Gastrocnemius medialis (tissue), 4 donors: ENCODE results near the gene F13A1. TPM values are rescaled to one million over a fixed set of nuclear protein-coding genes. Genes with fewer than 3 reads are reported as not detected.

Source experiments
- ATAC-seq, 2 donors: fragments of 150-250 bp; one replicate each; pipeline ENCODE4 v1.9.1; 2016
- DNase-seq, 2 donors: peaks; one replicate each; pipeline ENCODE4 v3.0.0-alpha.2; 2019
- H3K27ac ChIP-seq, 4 donors: fragments of 200-600 bp; sonication (generic); 1 replicate in 1 of 4; 2 replicates in 3 of 4; pipeline ENCODE4 v1.5.1; 2016 to 2018; ENCODE audit warnings: mild to moderate bottlenecking in 2 of 4, moderate library complexity in 1 of 4
- H3K27me3 ChIP-seq, 3 donors: fragments of 200-600 bp; sonication (generic) in 2 of 3; 1 replicate in 1 of 3; 2 replicates in 2 of 3; pipeline versions ENCODE4 v1.5.1 to v1.6.0; 2016 to 2019; ENCODE audit warnings: mild to moderate bottlenecking in 1 of 3, moderate library complexity in 1 of 3
- H3K36me3 ChIP-seq, 2 donors: fragments of 200-600 bp; sonication (generic) in 1 of 2; one replicate each; pipeline ENCODE4 v1.5.1; 2017 to 2018
- H3K4me1 ChIP-seq, 2 donors: fragments of 200-600 bp; sonication (generic) in 1 of 2; one replicate each; pipeline ENCODE4 v1.5.1; 2016 to 2017; ENCODE audit warnings: mild to moderate bottlenecking in 2 of 2
- H3K4me3 ChIP-seq, 4 donors: fragments of 200-600 bp; sonication (generic) in 3 of 4; 1 replicate in 1 of 4; 2 replicates in 3 of 4; pipeline ENCODE4 v1.5.1; 2016 to 2019; ENCODE audit warnings: mild to moderate bottlenecking in 2 of 4
- H3K9me3 ChIP-seq, 3 donors: fragments of 200-600 bp; sonication (generic) in 2 of 3; 1 replicate in 1 of 3; 2 replicates in 2 of 3; pipeline ENCODE4 v1.5.1; 2016 to 2019
- POLR2A ChIP-seq, 2 donors: fragments of 450-650 bp; IDR thresholded peaks; one replicate each; pipeline ENCODE4 v1.6.1; 2017; ENCODE audit warnings: antibody characterized with exemption in 2 of 2, mild to moderate bottlenecking in 2 of 2, moderate library complexity in 2 of 2
- in situ Hi-C, 4 donors: fragments of 200-750 bp; cut with MboI; loops; one replicate each; pipeline versions ENCODE4 v1.15.0 to v1.8.0; 2017; ENCODE audit warnings: low sequenced_read_pairs in 4 of 4
- intact Hi-C: fragments of 100-400 bp; cut with DNase I; formaldehyde crosslinking; loops from one replicate; pipeline ENCODE4 v1.15.1; 2023; ENCODE audit warnings: low total_unique reads
- total RNA-seq, 4 donors: library from RNA; depleted of rRNA; stranded (reverse); fragments of >200 nt; gene quantifications; one replicate each; pipeline versions ENCODE4 v1.1.0 to v1.2.3, GENCODE V29; 2016
- TF ChIP-seq, protein P1 (sequence below), 5 experiments: fragments of 450-650 bp in 3 of 5; fragments of 200-600 bp in 2 of 5; sonication (generic) in 2 of 5; IDR thresholded peaks in 4 of 5; conservative IDR thresholded peaks in 1 of 5; 1 replicate in 4 of 5; 2 replicates in 1 of 5; pipeline ENCODE4 v1.5.1; 2016 to 2019; ENCODE audit warnings: antibody characterized with exemption in 5 of 5, mild to moderate bottlenecking in 3 of 5, moderate library complexity in 3 of 5

F13A1 gene
- total RNA-seq, 4 donors from 2014 or later = 19.9 to 61.1 (median 33.9) TPM

DNA sequence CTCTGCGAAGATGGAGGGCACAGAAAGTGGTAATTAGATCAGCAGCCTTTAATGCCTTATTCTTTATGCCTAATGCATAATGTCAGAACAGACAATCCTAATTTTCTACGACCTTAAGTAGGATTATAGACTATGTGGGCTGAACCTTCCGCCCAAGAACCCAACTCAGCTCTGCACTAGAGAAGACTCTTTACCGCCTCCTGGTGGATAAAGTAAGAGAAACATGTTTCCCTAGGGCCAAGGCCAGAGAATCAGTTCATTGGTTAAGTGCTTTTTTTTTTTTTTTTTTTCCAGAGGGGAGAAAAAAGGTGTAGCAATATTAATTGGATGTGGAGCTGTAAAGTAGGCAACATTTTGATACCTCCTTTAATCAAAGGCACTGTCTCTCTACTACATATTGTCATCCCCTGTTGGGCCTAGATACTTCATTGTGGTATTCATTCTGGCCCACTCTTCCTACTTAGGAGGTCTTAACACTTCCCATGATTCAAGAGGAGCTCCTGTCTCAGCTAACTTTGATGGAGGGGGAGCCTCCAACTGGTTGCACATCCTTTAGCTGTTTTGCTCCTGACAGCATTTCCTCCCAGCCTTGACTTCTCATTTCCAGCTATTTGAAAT, 188.9 kb downstream of the F13A1 start:
- Histone ChIP-seq H3K9me3 (no peaks in the 10 kb centered on the region), H3K4me3 (no peak overlapping the region), H3K4me1 (no peaks in the 10 kb centered on the region), H3K36me3 (no peaks in the 10 kb centered on the region), H3K27me3 (no peaks in the 10 kb centered on the region), H3K27ac (no peak overlapping the region)
- in situ Hi-C loops (no loop called here), intact Hi-C loops (no loop called here)
- TF ChIP-seq, protein P1, sequence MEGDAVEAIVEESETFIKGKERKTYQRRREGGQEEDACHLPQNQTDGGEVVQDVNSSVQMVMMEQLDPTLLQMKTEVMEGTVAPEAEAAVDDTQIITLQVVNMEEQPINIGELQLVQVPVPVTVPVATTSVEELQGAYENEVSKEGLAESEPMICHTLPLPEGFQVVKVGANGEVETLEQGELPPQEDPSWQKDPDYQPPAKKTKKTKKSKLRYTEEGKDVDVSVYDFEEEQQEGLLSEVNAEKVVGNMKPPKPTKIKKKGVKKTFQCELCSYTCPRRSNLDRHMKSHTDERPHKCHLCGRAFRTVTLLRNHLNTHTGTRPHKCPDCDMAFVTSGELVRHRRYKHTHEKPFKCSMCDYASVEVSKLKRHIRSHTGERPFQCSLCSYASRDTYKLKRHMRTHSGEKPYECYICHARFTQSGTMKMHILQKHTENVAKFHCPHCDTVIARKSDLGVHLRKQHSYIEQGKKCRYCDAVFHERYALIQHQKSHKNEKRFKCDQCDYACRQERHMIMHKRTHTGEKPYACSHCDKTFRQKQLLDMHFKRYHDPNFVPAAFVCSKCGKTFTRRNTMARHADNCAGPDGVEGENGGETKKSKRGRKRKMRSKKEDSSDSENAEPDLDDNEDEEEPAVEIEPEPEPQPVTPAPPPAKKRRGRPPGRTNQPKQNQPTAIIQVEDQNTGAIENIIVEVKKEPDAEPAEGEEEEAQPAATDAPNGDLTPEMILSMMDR (IDR thresholded peaks at IDR 0.05 in 4 of 5, conservative IDR thresholded peaks at IDR 0.05 in 1 of 5) = peak in 1 of 5 experiments; percentile 6
- TF ChIP-seq POLR2A (IDR thresholded peaks at IDR 0.05) = no peak
- DNase-seq = no peak
- no peak for ATAC-seq

DNA sequence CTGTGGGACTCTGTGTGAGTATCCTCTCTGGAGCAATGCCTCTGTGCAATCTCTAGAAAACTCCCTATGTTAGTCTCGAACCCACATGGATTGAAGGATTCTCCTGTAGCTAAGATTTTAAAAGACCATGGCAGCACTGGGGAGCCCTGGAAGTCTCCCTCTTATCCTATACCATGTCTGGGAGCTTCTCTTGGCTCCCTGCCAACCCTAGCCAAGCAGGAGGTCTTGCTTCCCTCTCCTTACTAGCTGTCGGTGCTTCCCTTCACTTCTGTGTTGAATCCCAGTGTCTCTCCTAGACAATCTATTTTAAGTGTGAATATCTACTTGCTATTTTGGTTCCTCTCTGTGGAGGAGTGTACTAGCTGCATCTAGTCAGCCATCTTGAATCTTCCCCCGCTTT, 195.0 kb downstream of the F13A1 start:
- no peak for ATAC-seq
- no peak overlapping the region for H3K4me3 ChIP-seq
- intact Hi-C loops (no loop called here), in situ Hi-C loops (no loop called here)
- H3K9me3 ChIP-seq = no peaks in the 10 kb centered on the region
- no peak overlapping the region for H3K27ac ChIP-seq
- TF ChIP-seq, protein P1 (IDR thresholded peaks at IDR 0.05 in 4 of 5, conservative IDR thresholded peaks at IDR 0.05 in 1 of 5) = no peak
- TF ChIP-seq POLR2A (IDR thresholded peaks at IDR 0.05) = no peak
- no peak for DNase-seq
- H3K36me3 ChIP-seq = no peaks in the 10 kb centered on the region
- no peaks in the 10 kb centered on the region for H3K27me3 ChIP-seq
- H3K4me1 ChIP-seq = no peaks in the 10 kb centered on the region

DNA sequence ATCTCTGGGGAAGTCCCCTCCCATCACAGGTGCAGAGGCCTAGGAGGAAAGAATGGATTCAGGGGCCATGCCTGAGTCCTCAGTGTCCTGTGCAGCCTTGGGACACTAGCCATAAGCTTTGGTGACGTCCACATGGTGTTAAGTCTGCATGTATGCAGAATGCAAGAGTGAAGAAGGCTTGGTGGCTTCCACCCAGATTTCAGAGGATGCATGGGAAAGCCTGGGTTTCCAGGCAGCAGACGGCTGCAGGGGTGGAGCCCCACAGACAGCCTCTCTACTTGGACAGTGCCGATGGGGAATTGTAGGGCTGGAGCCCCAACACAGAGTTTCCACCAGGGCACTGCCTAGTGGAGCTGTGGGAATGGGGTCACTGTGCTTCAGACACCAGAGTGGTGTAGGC, 196.7 kb downstream of the F13A1 start:
- intact Hi-C loops = no loop called here
- Histone ChIP-seq H3K4me1 (no peaks in the 10 kb centered on the region), H3K4me3 (no peak overlapping the region), H3K9me3 (no peaks in the 10 kb centered on the region), H3K36me3 (no peaks in the 10 kb centered on the region), H3K27ac (no peak overlapping the region), H3K27me3 (no peaks in the 10 kb centered on the region)
- no peak for ATAC-seq
- DNase-seq = no peak
- in situ Hi-C loops = no loop called here
- TF ChIP-seq, protein P1 (IDR thresholded peaks at IDR 0.05 in 4 of 5, conservative IDR thresholded peaks at IDR 0.05 in 1 of 5) = no peak

DNA sequence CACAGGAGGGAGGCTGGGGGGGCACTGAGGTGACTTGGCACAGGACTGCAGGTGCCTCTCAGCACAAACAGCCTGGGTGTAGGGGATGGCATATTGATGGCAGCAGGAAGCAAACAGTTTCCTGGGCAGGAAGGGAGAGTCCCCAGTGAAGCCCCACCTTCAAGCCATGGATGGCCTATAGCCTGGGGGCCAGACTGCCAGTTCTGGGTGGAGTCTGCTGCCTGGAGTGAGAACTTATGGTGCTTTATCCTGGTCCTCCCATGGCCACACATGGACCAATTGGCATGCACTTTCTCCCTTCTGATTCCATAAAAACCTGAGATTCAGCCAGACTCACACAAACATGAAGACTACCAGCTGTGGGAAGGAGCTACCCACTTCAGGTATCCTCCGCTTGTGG, 198.5 kb downstream of the F13A1 start:
- no peaks in the 10 kb centered on the region for H3K27me3 ChIP-seq
- no peak for DNase-seq
- intact Hi-C loops = no loop called here
- H3K4me3 ChIP-seq = no peak overlapping the region
- no peaks in the 10 kb centered on the region for H3K36me3 ChIP-seq
- no peak for ATAC-seq
- H3K27ac ChIP-seq = no peak overlapping the region
- H3K9me3 ChIP-seq = no peaks in the 10 kb centered on the region
- H3K4me1 ChIP-seq = no peaks in the 10 kb centered on the region
- in situ Hi-C loops = no loop called here
- TF ChIP-seq, protein P1 (IDR thresholded peaks at IDR 0.05 in 4 of 5, conservative IDR thresholded peaks at IDR 0.05 in 1 of 5) = no peak
- no peak for TF ChIP-seq POLR2A (IDR thresholded peaks at IDR 0.05)

DNA sequence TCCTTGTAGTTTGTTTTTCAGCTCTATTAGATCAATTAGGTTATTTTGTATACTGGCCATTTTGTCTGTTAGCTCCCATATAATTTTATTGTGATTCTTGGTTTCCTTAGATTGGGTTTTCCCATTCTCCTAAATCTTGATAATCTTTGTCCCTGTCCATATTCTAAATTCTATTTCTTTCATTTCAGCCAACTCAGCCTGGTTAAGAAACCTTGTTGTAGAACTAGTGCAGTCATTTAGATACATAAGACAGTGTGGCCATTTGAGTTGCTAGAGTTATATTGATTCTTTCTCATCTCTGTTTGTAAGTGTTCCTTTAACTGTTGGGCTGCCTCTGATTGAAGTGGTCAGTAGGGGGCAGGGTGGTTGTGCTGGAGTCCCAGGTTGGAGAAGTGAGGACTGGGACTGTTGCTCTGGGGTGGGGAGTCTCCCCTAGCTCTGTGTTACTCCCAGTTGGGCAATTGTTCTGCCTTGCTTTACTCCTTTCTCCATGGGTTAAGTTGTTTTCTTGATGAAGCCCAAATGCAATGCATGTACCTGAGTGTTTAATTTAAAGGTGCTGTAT, 214.9 kb downstream of the F13A1 start:
- Histone ChIP-seq H3K9me3 (no peaks in the 10 kb centered on the region), H3K36me3 (no peaks in the 10 kb centered on the region), H3K4me3 (no peak overlapping the region), H3K27ac (no peak overlapping the region), H3K27me3 (no peaks in the 10 kb centered on the region), H3K4me1 (no peaks in the 10 kb centered on the region)
- intact Hi-C loops = no loop called here
- TF ChIP-seq, protein P1 (IDR thresholded peaks at IDR 0.05 in 4 of 5, conservative IDR thresholded peaks at IDR 0.05 in 1 of 5) = no peak
- no peak for TF ChIP-seq POLR2A (IDR thresholded peaks at IDR 0.05)
- ATAC-seq (no peak), DNase-seq (no peak)
- in situ Hi-C loops = no loop called here
